GM19043 (cell line): ENCODE results near the gene TUBA4A.

Source experiments
- ATAC-seq: cut with Tn5 transposase; IDR thresholded peaks from one replicate; pipeline ENCODE4 v1.9.1; 2021; ENCODE audit warnings: low read depth; ENCODE audit not compliant: unreplicated experiment

TUBA4A gene

GRCh38 chr2:219253753-219254589 lies at the start of gene TUBA4A:
TUBA4A (minus strand) TSS chr2:219253918; CDS start chr2:219253858, 60 bp downstream.
- ATAC-seq = peak; percentile 40

DNA sequence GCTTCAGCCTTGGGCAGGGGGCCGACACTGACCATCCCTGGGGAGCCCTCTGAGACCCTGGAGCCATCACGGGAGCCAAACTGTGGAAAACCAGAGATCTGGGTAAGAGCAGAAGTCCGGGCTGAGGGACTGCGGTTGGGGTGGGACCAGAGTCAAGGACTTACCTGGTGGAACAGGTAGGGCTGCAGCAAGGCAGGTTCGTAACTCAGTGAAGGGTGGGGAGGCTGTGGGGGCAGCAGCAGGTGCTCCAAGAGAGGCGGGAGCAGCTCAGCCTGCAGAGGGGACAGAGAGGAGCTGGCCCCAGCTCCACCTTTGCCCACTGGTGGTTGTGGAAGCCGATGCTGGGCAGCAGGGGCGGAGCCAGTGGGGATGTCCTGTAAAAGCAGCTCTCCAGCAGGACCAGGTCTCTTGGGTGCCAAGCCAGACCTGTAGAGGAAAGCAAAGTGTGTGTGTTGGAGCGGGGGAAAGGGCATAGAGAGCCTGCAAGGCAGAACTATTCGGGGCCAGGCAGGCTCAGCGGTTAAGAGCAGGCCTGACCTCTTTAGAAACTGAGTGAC lies 48.8 kb upstream of the TUBA4A start:
- ATAC-seq = no peak

GRCh38 chr2:219300022-219300421 lies 46.3 kb upstream of the TUBA4A start:
- no peak for ATAC-seq

DNA sequence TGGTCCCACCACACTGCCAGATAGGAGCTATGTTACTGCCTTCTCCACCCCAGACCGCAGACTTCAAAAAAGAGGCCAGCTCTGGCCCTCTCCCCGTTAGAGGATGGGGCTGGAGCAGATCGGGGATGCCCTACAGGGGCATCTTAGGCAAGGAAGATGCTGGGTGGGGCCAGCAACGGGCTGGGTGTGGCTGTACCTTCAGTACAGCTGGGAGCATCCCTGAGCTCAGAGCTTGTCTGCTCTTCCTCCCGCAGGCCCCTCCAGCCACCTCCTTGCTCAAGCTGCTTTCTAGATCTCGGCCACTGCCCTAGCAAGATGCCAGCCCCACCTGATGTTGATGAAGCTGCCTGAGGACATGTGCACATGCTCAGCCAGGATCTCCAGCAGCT lies 45.6 kb upstream of the TUBA4A start:
- ATAC-seq = no peak

GRCh38 chr2:219298759-219299371 lies 45.1 kb upstream of the TUBA4A start:
- ATAC-seq = peak; percentile 57

- no peak for ATAC-seq
Observed at GRCh38 chr2:219297766-219298456, 44.2 kb upstream of the TUBA4A start.

- no peak for ATAC-seq
Observed at GRCh38 chr2:219296631-219297391, 43.1 kb upstream of the TUBA4A start.

- no peak for ATAC-seq
Observed at GRCh38 chr2:219296142-219296541, 42.4 kb upstream of the TUBA4A start.

DNA sequence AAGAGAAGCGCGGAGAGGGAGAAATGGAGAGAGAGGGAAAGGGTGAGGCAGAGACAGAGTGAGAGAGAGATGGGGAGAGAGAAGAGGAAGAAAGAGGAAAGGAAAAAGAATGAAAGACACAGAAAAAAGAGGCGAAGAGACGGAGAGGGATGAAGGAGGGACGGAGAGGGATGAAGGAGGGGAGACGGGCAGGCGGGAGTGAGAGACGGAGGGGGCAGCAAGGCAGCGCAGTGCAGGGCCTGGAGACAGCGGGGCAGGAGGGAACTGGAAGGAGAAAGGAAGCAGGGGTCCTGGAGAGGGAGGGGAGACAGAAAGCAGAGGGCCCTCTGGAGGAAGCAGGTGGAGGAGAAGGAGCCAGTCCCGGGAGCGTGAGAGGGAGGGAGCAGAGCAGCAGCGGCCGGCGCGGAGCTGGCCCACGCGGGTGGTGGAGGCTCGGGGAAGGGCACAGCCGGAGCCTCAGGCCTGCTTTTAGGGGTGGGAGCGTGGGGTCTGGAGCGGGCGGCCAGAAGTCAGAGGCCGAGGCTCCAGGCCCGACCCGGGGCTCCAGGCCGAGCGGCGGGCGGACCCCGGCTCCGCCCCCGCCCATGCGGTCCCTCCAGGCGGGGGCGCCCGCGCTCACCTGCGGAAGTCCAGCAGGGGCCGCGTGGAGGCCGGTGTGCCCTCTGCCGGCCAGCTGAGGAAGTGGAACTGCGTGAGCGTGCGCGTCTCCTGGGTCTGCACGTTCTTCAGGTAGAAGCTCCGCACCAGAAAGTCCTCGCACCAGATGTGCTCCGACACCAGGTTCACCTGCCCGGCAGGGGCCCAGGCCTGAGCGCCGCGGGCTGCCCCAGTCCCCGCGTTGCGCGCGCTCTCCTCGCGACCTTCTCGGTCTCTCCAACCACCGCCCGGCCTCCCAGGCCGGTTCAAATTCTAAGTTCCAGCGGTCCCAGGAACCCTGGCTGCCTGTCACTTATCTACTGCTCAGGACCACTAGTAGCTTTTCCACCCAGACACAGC lies 40.9 kb upstream of the TUBA4A start:
- ATAC-seq = peak; percentile 83

DNA sequence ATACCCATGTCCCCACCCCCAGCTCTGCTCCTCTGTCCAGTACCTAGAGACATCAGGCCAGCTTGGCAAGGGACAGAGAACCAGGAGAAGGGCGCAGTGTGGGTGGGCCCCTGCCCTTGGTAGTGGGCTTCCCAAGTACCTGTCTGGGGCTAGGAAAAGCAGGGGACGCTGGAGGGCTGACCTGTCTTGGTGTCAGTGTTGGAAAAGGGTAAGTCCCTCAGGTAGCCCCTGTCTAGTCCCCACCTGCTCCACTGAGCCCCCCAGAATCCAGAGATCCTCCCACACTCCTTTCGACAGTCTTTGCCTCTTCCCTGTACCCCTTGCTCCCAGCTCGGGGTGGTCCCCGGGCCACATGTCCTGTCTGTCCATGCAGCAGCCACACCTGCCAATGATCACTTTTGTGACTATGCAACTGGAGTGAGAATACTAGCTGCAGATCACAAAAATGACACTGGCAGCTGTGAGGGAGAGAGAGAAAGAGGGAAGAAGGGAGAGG lies 40.1 kb upstream of the TUBA4A start:
- ATAC-seq = no peak

GRCh38 chr2:219292616-219293015 lies 38.9 kb upstream of the TUBA4A start:
- no peak for ATAC-seq

GRCh38 chr2:219291910-219292490 lies 38.3 kb upstream of the TUBA4A start:
- no peak for ATAC-seq

DNA sequence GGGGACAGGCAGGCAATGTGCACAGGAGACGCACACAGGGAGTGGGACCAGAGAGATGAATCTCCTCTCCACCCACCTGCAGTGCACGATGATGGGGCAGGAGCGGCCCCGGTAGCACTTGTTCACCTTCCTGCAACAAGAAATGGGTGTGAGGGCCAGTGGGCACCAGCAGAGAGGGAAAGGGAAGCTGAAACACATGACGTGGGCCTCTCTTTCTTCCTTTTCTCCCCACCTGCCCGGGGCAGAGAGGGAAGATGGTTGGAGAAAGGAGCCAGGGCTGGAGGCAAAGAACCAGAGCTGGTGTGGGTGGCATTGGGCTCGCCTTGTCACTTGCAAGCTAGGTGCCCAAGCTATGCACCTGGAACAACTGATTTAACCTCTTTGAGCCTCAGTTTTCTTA lies 37.7 kb upstream of the TUBA4A start:
- ATAC-seq = no peak

GRCh38 chr2:219290381-219291171 lies 36.9 kb upstream of the TUBA4A start:
- no peak for ATAC-seq

GRCh38 chr2:219289537-219290361 lies 36.0 kb upstream of the TUBA4A start:
- no peak for ATAC-seq

- no peak for ATAC-seq
Observed at GRCh38 chr2:219289195-219289536, 35.4 kb upstream of the TUBA4A start.

- ATAC-seq = no peak
Observed at GRCh38 chr2:219287580-219288265, 34.0 kb upstream of the TUBA4A start.
